Glutamatergic neuron (in vitro differentiated cells): ENCODE data around the gene ZNF580. TPM values are rescaled to one million over a fixed set of nuclear protein-coding genes. Genes with fewer than 3 reads are reported as not detected.

Experiments used
- DNase-seq: peaks from one replicate; pipeline ENCODE4 v3.0.0; 2022
- H3K27ac Mint-ChIP-seq: one replicate; pipeline ENCODE4 v1.8.0; 2020; ENCODE audit warnings: mild to moderate bottlenecking, mixed read lengths, inconsistent platforms; ENCODE audit not compliant: unreplicated experiment
- H3K27me3 Mint-ChIP-seq: one replicate; pipeline ENCODE4 v1.8.0; 2020; ENCODE audit warnings: mild to moderate bottlenecking, moderate library complexity, mixed read lengths, inconsistent platforms; ENCODE audit not compliant: unreplicated experiment
- H3K36me3 Mint-ChIP-seq: one replicate; pipeline ENCODE4 v1.8.0; 2020; ENCODE audit warnings: mild to moderate bottlenecking, mixed read lengths, inconsistent platforms; ENCODE audit not compliant: unreplicated experiment
- H3K4me1 Mint-ChIP-seq: one replicate; pipeline ENCODE4 v1.8.0; 2020; ENCODE audit warnings: mild to moderate bottlenecking, low read depth, mixed read lengths, inconsistent platforms; ENCODE audit not compliant: unreplicated experiment
- H3K4me3 Mint-ChIP-seq: one replicate; pipeline ENCODE4 v1.8.0; 2020; ENCODE audit warnings: mild to moderate bottlenecking, mixed read lengths, inconsistent platforms; ENCODE audit not compliant: unreplicated experiment
- H3K9me3 Mint-ChIP-seq: one replicate; pipeline ENCODE4 v1.8.0; 2020; ENCODE audit warnings: mild to moderate bottlenecking, moderate library complexity, mixed read lengths, inconsistent platforms; ENCODE audit not compliant: unreplicated experiment
- CTCF ChIP-seq: fragments of 200-600 bp; sonication (generic); IDR thresholded peaks from one replicate; pipeline ENCODE4 v1.5.0; 2021; ENCODE audit not compliant: partially characterized antibody, unreplicated experiment
- total RNA-seq: library from RNA; stranded (reverse); fragmentation: NEBNext Ultra II Directional; extraction: Animal tissue kit (Norgen Biotek cat#: 25700); gene quantifications from one replicate; pipeline ENCODE4 v1.2.1, GENCODE V29; 2021; ENCODE audit not compliant: unreplicated experiment

The ZNF580 gene
- total RNA-seq, 1 donor from 2014 or later, result 43.6 TPM

- H3K4me3 Mint-ChIP-seq, result peak within 1 kb of the TSS; percentile 95
- H3K27me3 Mint-ChIP-seq, result peaks cover 13% of the 10 kb centered on the region
- peaks cover 8% of the 10 kb centered on the region for H3K4me1 Mint-ChIP-seq
- TF ChIP-seq CTCF, result no peak
- peak within 1 kb of the TSS; percentile 100 for H3K27ac Mint-ChIP-seq
- peaks cover 22% of the 10 kb centered on the region for H3K9me3 Mint-ChIP-seq
- DNase-seq, result peak; percentile 97
- peaks cover 27% of the 10 kb centered on the region for H3K36me3 Mint-ChIP-seq
Measured at GRCh38 chr19:55599468-55599841, 41.3 kb upstream of the ZNF580 start, which contains the start of gene FIZ1. FIZ1 (minus strand) TSS chr19:55599517; CDS start chr19:55597865, 1,652 bp downstream.

- Mint-ChIP-seq H3K27ac (peak within 1 kb of the TSS; percentile 100), H3K4me1 (peaks cover 8% of the 10 kb centered on the region), H3K9me3 (peaks cover 23% of the 10 kb centered on the region), H3K27me3 (peaks cover 13% of the 10 kb centered on the region), H3K36me3 (peaks cover 23% of the 10 kb centered on the region), H3K4me3 (peak within 1 kb of the TSS; percentile 95)
- no peak for TF ChIP-seq CTCF
- DNase-seq, result peak; percentile 89
Measured at GRCh38 chr19:55599842-55600661, 40.8 kb upstream of the ZNF580 start, which contains the start of gene ZNF524. ZNF524 (plus strand) TSS chr19:55600288; CDS start chr19:55602113, 1,825 bp downstream.

- peaks cover 17% of the 10 kb centered on the region for H3K36me3 Mint-ChIP-seq
- no peak for TF ChIP-seq CTCF
- peak overlapping the region; percentile 74 for H3K4me3 Mint-ChIP-seq
- H3K9me3 Mint-ChIP-seq, result peaks cover 19% of the 10 kb centered on the region
- peak overlapping the region; percentile 63 for H3K27ac Mint-ChIP-seq
- peaks cover 11% of the 10 kb centered on the region for H3K27me3 Mint-ChIP-seq
- peaks cover 8% of the 10 kb centered on the region for H3K4me1 Mint-ChIP-seq
- DNase-seq, result no peak
Measured at GRCh38 chr19:55600662-55601028, 40.2 kb upstream of the ZNF580 start.

- TF ChIP-seq CTCF, result no peak
- Mint-ChIP-seq H3K36me3 (peaks cover 14% of the 10 kb centered on the region), H3K27me3 (peaks cover 13% of the 10 kb centered on the region), H3K27ac (peak overlapping the region; percentile 63), H3K4me3 (peak overlapping the region; percentile 74), H3K4me1 (peaks cover 10% of the 10 kb centered on the region), H3K9me3 (peaks cover 21% of the 10 kb centered on the region)
- no peak for DNase-seq
Measured at GRCh38 chr19:55601084-55601483, 39.7 kb upstream of the ZNF580 start.
